HuH-7 (cell line): Measurements from ENCODE around the gene LCP2.

Experiments used
- DNase-seq: peaks from one replicate; pipeline ENCODE4 v3.0.0; 2011; ENCODE audit warnings: low spot score

LCP2 gene

GRCh38 chr5:170216257-170216864 lies 81.2 kb downstream of the LCP2 start:
- DNase-seq = no peak

- DNase-seq = no peak
These were observed 85.8 kb downstream of the LCP2 start for GRCh38 chr5:170211575-170212334.

GRCh38 chr5:170206958-170207357 lies 90.6 kb downstream of the LCP2 start:
- DNase-seq = no peak

GRCh38 chr5:170206216-170206615 lies 91.4 kb downstream of the LCP2 start:
- no peak for DNase-seq

- no peak for DNase-seq
These were observed 93.4 kb downstream of the LCP2 start for GRCh38 chr5:170204202-170204601.

- DNase-seq = no peak
These were observed 95.5 kb downstream of the LCP2 start for GRCh38 chr5:170202117-170202516.

- DNase-seq = no peak
These were observed 96.3 kb downstream of the LCP2 start for GRCh38 chr5:170201311-170201710.

- DNase-seq = no peak
These were observed 96.7 kb downstream of the LCP2 start for GRCh38 chr5:170200876-170201275.
